Sciatic nerve (tissue), 2 donors: ENCODE data around the gene SH3GL3. TPM values are rescaled to one million over a fixed set of nuclear protein-coding genes. Genes with fewer than 3 reads are reported as not detected.

Experiments
- ATAC-seq: fragments of 200-7000 bp; cut with Tn5 transposase; one replicate; pipeline ENCODE4 v1.9.1; 2020; ENCODE audit warnings: mild to moderate bottlenecking, moderate library complexity
- DNase-seq: peaks from one replicate; pipeline ENCODE4 v3.0.0-alpha.2; 2020; ENCODE audit warnings: low spot score
- intact Hi-C: fragments of 100-400 bp; cut with DNase I; formaldehyde crosslinking; loops from one replicate; pipeline ENCODE4 v1.14.2; 2022
- total RNA-seq: library from RNA; stranded (reverse); fragmentation: NEBNext Ultra II Directional; extraction: Animal tissue kit (Norgen Biotek cat#: 25700); gene quantifications from one replicate; pipeline ENCODE4 v1.2.1, GENCODE V29; 2021
- donor health status: DM: no; HTN: no; CAD: no.
- donor health status: DM: no; HTN: no; CAD: no.

The SH3GL3 gene, protein sequence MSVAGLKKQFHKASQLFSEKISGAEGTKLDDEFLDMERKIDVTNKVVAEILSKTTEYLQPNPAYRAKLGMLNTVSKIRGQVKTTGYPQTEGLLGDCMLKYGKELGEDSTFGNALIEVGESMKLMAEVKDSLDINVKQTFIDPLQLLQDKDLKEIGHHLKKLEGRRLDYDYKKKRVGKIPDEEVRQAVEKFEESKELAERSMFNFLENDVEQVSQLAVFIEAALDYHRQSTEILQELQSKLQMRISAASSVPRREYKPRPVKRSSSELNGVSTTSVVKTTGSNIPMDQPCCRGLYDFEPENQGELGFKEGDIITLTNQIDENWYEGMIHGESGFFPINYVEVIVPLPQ
- total RNA-seq = 0.67 TPM

DNA sequence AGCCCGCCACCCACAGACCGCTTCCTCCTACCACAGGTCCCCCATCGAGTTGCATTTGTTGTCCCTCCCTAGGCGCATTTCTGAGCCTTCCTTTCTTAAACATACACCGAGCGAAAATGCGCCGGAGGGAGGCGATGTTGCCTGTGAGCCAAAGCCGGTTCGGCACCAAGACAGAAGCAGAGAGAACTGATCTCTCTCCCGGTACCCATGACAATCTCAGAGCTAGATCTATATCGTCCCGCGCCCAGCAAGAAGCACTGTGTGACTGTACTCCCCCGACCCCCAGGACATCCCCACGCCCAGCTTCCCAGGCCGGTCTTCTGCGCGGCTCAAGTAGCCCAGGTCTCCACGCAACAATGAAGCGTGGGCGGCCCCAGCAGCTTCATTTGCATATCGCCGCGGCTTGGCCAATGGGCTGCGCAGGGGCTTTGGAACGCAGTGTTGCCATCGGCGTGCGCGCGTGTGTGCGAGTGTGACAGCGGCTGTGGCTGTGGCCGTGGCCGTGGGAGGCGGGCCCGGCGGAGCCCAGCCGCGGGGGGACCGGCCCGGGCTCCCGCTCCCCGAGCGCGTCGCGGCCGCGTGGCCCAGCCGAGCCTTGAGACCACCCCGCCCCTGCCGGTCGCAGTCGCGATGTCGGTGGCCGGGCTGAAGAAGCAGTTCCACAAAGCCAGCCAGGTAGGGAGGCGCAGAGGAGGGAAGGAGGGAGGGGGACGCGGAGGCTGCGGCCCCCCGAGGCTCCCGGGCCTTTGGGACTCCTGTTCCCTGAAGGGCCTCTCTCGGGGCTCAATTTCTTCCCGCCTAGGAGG lies at the start of gene SH3GL3:
Gene SH3GL3, plus strand, starts transcription at position 438 of the 806 bp plus-strand sequence. Its CDS starts 193 bp downstream, at position 631.
- ATAC-seq (peak; percentile 97), DNase-seq (peak; percentile 84)
- intact Hi-C loops = loop anchor here (10.0 kb wide), 1 partner anchor 108 kb away; no protein-coding TSS in a partner anchor

DNA sequence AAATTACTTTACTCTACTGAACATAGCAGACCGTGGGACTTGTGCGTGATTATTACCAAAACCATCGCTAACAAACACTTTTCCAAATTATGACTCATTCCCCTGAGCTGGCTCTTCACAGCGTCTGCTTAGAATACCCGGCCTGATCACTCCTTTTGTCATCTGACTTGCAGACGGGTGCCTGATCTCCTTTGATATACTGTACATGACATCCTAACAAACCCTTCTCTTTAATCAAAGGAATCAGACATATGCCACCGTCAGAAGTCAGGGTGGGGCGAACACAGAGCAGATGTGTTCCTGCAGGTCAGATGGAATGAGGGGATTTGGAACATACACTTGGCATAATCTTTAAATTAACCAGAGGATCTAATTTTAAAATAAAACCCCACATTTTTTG lies 48.5 kb upstream of the SH3GL3 start:
- intact Hi-C loops = no loop called here
- no peak for DNase-seq
- ATAC-seq = no peak

DNA sequence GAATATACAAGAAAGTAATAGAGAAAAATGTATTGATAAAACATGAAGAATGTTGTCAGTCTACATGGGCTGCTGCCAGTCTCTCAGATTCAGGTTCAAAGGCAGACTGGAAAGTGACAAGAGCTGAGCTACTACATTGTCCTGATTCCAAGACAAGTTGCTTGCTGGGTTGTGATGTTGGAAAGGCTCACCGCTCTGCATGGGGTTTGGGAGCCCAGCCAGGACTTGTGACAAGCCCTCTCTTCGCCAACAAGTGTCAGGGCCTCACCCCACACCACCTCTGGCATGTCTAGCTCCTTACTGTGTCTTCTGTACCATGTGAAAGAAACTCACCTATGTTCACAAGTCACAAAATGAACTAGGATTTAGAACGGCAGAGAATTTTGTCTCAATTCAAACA lies 43.0 kb upstream of the SH3GL3 start:
- intact Hi-C loops = no loop called here
- ATAC-seq (no peak), DNase-seq (no peak)

DNA sequence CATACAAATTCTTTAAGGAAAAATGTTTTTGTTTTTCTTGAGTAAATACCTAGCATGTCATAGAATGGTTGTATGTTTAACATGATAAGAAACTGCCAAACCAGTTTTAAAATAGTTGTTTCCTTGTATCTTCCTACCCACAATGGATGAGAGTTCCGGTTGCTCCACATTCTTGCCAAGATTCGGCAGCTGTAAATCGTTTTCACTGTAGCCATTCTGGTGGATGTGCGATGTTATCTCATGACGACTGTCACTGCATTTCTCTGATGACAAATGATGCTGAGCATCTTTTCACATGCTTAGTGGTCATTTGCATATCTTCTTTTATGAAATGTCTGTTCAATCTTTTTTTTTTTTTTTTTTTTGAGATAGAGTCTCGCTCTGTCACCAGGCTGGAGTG lies 36.6 kb upstream of the SH3GL3 start:
- ATAC-seq (no peak), DNase-seq (no peak)
- intact Hi-C loops = no loop called here

DNA sequence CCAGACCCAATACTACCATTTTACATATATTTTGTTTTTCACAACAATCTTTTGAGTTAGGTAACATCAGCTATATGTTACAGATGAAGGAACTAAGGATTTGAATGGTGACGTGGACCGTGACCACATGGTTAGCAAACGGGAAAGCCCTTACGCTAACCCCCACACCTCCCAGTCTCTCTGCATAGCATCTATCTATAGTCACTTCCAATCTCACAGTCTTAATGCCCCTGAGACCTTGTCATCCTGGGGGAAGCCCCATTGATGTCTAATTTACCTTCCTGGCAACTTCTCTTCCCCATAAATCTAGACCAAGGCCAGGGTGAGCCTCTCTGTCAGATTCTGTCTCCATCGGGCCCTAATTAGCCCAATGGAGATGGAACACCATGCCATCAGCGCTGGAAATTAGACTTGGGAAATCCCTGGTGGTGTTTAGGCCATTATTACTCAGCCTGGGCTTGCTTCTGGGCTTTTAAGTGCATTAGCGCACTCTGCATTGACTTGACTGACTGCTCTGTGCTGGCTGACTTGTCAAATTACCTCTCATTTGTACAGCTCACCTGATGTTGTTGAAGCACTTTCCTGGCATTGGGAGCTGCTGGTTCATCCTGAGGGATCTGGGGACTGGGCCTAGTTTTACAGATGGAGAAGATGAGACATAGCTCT lies 34.0 kb upstream of the SH3GL3 start:
- intact Hi-C loops = no loop called here
- DNase-seq = no peak
- ATAC-seq = no peak

DNA sequence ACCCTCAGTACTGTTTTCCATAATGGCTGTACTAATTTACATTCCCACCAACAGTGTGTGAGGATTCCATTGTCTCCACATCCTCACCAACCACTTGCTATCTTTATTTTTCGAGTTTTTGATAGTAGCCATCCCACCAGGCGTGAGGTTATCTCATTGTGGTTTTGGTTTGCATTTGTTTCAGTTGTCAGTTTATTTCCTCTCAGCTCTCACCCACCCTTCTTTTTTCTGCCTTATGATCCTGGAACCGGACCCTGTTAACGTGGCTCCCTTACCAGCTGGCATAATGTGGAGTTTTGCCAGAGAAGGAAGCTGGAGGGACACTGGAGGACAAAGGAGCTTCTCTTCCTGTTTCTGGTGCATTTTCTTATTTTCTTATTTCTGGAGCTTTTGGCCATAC lies 25.1 kb upstream of the SH3GL3 start:
- no peak for ATAC-seq
- no peak for DNase-seq
- intact Hi-C loops = no loop called here

DNA sequence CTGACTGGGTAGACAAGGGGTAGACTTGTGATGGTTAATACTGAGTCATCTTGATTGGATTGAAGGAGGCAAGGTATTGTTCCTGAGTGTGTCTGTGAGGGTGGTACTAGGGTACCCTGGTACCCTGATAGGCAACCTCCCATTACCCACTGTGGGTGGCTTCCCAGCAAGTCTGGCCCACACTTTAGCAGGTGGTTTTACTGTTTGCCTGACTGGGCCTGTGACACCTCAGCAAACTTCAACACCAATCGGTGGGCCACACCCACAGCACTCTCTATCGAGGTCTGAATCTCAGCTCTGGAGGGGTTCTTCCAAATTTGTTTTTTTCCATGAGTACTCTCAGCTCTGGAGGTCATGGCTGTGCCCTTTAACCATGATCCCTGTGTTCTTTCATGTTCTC lies 24.6 kb upstream of the SH3GL3 start:
- DNase-seq (no peak), ATAC-seq (no peak)
- intact Hi-C loops = no loop called here

DNA sequence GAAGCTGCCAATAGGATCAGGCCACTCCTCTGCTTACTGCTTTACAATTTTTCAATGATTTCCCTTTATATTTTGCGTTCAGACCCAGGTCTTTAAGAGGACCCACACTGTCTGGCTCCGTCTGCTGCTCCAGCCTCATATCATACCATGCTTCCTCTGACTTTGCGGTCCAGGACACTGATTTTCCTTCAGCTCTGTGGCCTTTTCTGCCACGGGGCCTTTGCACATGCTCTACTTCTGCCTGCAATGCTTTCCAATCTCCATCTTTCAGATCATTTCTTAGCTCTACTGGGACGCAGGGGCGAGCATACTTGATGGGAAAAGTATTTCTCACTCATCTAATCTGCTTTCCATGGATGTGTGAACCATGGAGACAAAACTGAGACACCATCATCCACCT lies 23.0 kb upstream of the SH3GL3 start:
- no peak for DNase-seq
- intact Hi-C loops = no loop called here
- ATAC-seq = no peak

DNA sequence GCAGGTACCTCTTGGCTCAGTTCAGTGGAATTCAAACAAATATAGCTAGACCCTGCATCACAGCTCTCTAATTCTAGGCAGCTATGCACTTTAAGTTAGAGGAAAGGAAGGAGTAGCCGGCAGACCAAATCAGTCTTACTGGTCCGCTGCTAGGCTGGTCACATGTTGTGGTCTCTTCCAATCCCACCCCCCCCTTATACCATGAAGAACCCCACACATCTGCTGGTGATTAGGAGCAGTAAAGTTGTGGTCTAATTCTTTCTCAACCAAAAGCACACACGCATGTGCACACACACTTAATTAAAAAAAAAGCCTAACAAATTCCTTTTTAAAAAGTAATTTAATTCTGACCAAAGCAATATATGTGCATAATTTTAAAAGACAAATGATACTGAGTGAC lies 16.7 kb upstream of the SH3GL3 start:
- DNase-seq (no peak), ATAC-seq (no peak)
- intact Hi-C loops = no loop called here

DNA sequence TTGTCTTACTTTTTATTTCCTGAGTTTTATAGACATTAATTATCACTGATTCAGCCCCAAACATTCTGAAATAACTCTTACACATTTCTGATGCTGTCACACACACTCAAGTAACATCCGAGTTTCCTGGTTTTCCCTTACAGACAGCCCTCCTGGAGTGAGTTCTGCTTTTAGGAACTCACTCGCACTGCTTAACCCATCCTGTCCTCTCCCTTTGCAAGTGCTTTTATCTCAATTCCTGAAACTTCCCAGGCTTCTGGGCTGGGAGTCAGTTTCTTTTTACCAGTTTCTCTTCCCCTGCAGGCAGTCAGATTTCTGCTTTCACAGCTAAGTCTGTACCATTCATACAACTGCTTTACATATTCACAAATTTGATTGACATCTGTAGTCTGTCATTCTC lies 15.6 kb upstream of the SH3GL3 start:
- DNase-seq = no peak
- intact Hi-C loops = no loop called here
- no peak for ATAC-seq

DNA sequence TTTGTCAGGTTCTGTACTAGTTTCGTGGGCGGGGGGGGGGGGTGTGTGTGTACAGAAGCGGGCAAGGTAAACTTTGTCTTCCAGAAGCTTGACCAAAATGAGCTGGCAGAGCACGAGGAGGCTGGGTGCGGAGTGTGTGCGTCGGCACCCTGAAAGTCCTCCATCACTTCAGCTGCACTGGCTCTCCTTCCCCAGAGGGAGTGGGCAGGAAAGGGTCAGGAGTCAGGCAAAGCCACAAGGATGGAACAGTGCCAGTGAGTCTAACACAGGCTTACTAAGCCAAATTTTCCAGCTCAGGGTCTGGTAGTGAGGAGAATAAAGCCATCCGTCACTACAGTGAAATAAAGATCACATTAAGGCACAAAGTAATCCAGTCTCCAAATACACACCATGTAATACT lies 11.9 kb upstream of the SH3GL3 start:
- DNase-seq = no peak
- no peak for ATAC-seq
- intact Hi-C loops = no loop called here

DNA sequence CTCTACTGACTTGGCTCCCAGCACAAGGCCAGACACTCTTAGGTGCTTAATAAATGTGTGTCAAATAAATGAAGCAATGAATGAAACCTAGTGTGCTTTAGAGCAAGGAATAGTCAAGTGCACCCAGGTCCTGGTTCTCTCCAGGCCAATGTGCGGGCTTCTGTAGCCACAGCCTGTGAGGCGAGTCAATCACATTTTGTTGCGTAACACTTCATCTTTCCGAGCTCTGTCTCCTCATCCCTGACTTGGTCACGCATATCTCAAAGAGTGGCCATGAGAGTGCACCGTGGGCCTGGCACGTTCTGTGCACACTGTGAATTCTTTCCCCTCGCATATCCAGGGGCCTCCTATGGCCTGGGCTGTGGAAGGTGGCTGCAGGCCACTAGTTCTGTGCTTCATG lies 11.4 kb upstream of the SH3GL3 start:
- intact Hi-C loops = no loop called here
- ATAC-seq (no peak), DNase-seq (no peak)

DNA sequence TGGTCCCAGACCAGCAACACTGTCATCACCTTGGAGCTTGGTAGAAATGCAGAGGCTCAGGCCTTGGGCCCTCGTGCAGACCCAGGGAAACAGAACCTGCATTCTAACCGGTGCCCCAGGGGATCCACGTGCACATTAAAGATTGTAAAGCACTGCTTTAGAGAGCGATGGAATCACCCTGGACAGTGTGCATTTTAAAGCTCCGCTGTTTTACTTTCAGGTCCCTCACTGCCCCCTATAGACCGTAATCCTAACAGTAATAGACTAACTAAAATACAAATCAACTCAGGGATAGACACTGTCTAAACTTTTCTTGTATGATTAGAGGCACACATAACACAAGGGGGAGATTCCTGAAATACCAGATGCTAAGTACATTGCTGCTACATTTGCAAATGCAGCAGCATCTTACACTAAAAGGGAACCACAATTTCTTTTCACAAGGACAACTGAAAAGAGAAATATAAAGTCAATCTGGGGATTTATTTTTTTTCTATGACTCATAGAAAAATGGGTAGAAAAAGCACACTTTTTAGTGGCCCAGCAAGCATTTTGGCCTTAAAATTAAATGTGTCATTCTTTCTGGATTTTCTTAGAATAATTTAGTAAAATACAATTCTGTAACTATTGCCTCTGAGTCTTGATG lies 10.5 kb upstream of the SH3GL3 start:
- no peak for DNase-seq
- no peak for ATAC-seq
- intact Hi-C loops = no loop called here

DNA sequence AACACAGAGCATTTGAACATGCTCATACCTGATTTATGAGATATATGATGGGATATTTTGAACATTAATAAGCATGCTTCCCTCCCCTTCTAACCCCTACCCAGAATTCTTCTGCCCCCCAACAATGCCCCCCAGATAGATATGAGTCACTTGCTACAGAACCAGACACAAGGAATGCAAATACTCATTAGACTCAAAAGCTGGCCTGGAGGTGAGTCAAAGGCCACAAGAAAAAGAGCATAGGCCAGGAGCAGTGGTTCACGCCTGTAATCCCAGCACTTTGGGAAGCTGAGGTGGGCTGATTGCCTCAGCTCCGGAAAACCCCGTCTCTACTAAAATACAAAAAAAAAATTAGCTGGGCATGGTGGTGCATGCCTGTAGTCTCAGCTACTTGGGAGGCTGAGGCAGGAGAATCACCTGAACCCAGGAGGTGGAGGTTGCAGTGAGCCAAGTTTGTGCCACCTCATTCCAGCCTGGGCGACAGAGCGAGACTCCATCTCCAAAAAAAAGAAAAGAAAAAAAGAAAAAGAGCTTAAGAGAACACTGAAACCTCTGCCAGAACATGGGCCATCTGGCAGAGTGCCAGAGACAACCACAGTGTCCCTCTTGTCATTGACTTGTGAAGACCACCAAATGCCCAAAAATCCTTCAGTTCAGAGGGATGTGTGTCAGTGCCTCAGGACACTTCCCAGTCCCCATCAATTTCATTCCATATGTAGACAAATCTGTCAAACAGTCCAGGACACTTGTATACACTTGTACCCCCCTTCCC lies 3.9 kb upstream of the SH3GL3 start:
- intact Hi-C loops = loop anchor here (10.0 kb wide), 1 partner anchor 112 kb away; no protein-coding TSS in a partner anchor
- ATAC-seq (no peak), DNase-seq (no peak)

DNA sequence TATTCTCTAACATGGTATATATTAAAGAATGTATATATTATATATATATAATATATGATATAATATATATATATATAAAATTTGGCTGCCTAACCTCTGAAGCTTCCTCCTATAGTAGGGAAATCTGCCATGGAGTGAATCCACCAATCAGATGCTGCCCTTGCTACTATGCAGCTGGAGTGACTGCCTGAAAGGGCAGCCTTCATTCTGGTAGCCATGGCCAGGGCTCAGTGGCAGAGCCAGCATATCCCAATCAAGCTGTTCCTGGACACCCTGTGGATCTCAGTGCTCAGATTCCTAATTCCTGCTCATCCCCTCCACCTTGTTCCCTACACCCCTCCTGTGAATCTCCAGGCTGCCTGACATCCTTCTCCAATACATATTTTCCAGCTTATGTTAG lies 2.2 kb upstream of the SH3GL3 start:
- ATAC-seq = no peak
- intact Hi-C loops = loop anchor here (10.0 kb wide), 1 partner anchor 110 kb away; no protein-coding TSS in a partner anchor
- no peak for DNase-seq

DNA sequence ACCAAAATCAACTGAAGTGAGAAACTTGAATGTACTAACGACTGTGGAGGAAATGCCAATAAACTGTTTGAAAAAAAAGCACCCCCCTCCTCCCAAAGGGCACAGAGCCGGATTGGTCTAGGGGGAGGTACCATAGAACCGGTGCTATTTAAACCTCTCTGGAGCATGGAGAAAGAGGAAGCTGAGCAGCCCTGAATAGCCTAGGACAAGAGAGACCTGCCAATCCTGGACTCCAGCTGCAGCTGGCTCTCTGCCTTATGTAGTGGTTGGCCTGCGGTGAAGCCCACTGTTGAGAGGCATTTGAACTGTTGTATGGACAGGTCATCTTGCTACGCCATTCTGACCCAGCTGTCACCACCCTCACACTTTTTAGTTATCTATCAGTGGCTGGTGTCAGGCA lies 1.5 kb upstream of the SH3GL3 start:
- no peak for DNase-seq
- ATAC-seq = no peak

DNA sequence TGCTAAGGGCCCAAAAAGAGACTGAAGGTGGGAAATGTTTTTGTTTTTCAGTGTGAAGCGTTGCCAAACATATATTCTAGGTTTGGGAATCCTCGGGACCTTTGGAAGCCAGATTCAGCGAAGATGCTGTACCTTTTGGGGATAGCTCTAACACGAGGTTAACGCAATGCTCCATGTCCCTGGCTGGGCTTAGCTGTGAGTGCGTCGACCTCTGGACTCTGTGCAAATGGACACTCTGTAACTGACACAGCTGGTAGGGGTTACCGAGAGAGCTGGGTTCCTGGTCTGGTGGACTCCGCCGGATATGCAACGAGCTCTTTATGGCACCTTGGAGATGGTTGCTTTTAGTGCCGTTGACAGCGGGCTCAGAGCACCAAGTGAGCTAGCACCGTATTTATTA lies 724 bp upstream of the SH3GL3 start:
- DNase-seq = no peak
- no peak for ATAC-seq
- intact Hi-C loops = loop anchor here (10.0 kb wide), 1 partner anchor 108 kb away; no protein-coding TSS in a partner anchor

More for the DNA sequence above, 1.5 kb upstream of the SH3GL3 start:
- intact Hi-C loops = loop anchor here (10.0 kb wide), 1 partner anchor 109 kb away; no protein-coding TSS in a partner anchor

DNA sequence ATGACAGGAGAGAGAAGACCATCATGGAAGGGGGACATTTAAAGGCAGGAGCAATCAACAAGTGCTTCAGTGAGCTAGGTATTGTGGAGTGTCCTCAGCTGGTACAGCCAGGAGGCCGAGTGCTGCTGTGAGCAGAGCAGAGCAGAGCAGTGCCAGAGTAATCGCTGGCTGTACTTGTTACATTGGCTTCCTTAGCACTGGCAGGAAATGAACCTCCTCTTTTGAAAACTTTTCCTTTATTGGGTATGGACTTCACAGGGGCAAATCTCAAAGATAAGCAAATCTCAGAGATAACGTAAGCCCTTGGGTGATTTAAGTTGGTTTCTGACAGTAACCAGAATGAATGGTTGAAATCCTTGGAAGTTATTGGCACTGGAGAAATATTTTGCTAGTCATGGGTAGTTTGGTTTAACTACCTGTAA lies 2.1 kb downstream of the SH3GL3 start:
- ATAC-seq = no peak
- DNase-seq = no peak
- intact Hi-C loops = loop anchor here (10.0 kb wide), 1 partner anchor 106 kb away; no protein-coding TSS in a partner anchor
